Amniotic epithelial cell (primary cell): ENCODE measurements around the gene KCNJ12.
"Not testable (repeated sequence)": the region's sequence is repeated elsewhere in the genome, so short reads cannot be mapped to it uniquely, and the experiment has no call there.

Experiments
- DNase-seq: peaks from one replicate; pipeline ENCODE4 v3.0.0-alpha.2; 2010; ENCODE audit warnings: low read depth

Gene KCNJ12

GRCh38 chr17:21387616-21388015 lies 11.5 kb downstream of the KCNJ12 start:
- no peak for DNase-seq

GRCh38 chr17:21388066-21388465 lies 11.9 kb downstream of the KCNJ12 start:
- DNase-seq = no peak

- DNase-seq = no peak
These were observed 12.8 kb downstream of the KCNJ12 start for GRCh38 chr17:21388944-21389343.

- no peak for DNase-seq
These were observed 13.2 kb downstream of the KCNJ12 start for GRCh38 chr17:21389394-21389793.

- DNase-seq = no peak
These were observed 14.1 kb downstream of the KCNJ12 start for GRCh38 chr17:21390294-21390693.

- DNase-seq = no peak
These were observed 16.1 kb downstream of the KCNJ12 start for GRCh38 chr17:21392266-21392665.

- peak; percentile 66 for DNase-seq
These were observed 18.1 kb downstream of the KCNJ12 start for GRCh38 chr17:21394265-21394664.

- no peak for DNase-seq
These were observed 19.6 kb downstream of the KCNJ12 start for GRCh38 chr17:21395764-21396163.

- no peak for DNase-seq
These were observed 20.1 kb downstream of the KCNJ12 start for GRCh38 chr17:21396237-21396636.

GRCh38 chr17:21397341-21398190 lies 21.4 kb downstream of the KCNJ12 start:
- DNase-seq = peak; percentile 93

GRCh38 chr17:21399474-21400186 lies 23.5 kb downstream of the KCNJ12 start:
- no peak for DNase-seq

GRCh38 chr17:21400187-21400569 lies 24.0 kb downstream of the KCNJ12 start:
- DNase-seq = not testable (repeated sequence)

GRCh38 chr17:21400816-21401593 lies 24.8 kb downstream of the KCNJ12 start:
- no peak for DNase-seq

GRCh38 chr17:21402166-21402571 lies 26.0 kb downstream of the KCNJ12 start:
- peak; percentile 95 for DNase-seq

- DNase-seq = not testable (repeated sequence)
These were observed 26.8 kb downstream of the KCNJ12 start for GRCh38 chr17:21402926-21403325.

GRCh38 chr17:21404106-21404505 lies 27.9 kb downstream of the KCNJ12 start:
- DNase-seq = not testable (repeated sequence)

- DNase-seq = not testable (repeated sequence)
These were observed 28.4 kb downstream of the KCNJ12 start for GRCh38 chr17:21404539-21404938.

- DNase-seq = not testable (repeated sequence)
These were observed 29.0 kb downstream of the KCNJ12 start for GRCh38 chr17:21404956-21405731.

GRCh38 chr17:21405904-21406400 lies 29.8 kb downstream of the KCNJ12 start:
- not testable (repeated sequence) for DNase-seq

GRCh38 chr17:21406616-21407404 lies 30.7 kb downstream of the KCNJ12 start:
- DNase-seq = not testable (repeated sequence)

- DNase-seq = not testable (repeated sequence)
These were observed 31.6 kb downstream of the KCNJ12 start for GRCh38 chr17:21407752-21408151.
